Measurements from ENCODE around the gene GON7. TPM values are rescaled to one million over a fixed set of nuclear protein-coding genes. Genes with fewer than 3 reads are reported as not detected.

Gene GON7
- 9.0 and 16.5 TPM in 2 replicates for total RNA-seq

GRCh38 chr14:93206793-93207467 is at the start of gene GON7, which contains the start of gene UBR7:
Gene GON7 (minus strand): TSS chr14:93207065. CDS start chr14:93207037, 28 bp downstream.
Gene UBR7 (plus strand): TSS chr14:93207256. CDS start chr14:93207292, 36 bp downstream.

DNA sequence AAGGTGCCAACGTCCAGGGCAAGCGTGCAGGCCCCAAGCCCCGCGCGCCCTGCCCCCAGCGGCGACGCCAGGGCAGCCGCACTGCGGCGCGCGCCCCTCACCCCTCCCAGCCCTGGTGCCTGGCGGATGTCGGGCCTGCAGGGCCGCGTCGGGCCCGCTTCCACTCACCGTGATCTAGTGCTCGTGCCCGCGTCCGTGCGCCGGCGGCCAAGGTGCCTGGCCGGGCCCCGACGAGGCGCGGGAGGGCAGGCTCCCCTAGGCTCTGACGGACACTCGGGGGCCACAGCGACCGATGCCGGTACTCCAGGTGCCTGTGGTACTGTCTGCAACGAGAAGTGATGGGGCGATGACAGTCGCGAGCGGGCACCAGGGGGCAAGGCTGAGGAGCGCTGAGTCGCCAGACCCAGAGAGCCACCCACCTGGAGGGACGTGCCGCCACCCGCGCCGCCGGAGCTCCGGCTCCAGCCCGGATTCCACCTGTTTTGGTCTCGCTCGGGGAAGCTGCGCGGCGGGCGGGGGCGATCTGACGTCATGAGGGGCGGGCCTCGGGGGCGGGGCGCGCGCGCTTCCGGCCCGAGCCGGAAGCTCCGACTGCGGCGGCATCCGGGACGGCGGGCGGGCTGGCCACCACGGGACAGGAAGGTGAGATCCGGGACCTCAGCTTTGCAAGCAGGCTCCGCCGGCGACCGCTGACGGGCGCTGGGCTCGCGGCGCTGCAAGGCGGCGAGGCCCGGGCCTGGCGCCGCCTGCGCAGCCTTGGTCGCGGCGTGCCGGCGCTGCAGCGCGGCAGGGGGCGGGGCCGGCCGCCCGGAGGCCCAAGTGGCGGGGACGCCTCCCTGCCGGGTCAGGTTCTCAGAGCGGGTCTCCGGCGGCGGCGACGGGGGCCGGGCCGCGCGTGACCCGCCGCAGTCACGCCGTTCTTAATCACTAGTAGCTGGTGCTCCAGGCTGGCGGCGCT is 22.2 kb downstream of the GON7 start, which contains the start of the genes LYSET and MOAP1:
Gene LYSET, plus strand, starts transcription at position 927 of the 958 bp plus-strand sequence. CDS start 89 bp downstream, outside the sequence.
Gene MOAP1, minus strand, starts transcription at position 507 of the 958 bp plus-strand sequence. CDS start 655 bp downstream, outside the sequence.

Other genes with a start within 250 kb of the GON7 start
- 11.0 and 16.9 TPM in 2 replicates for gene ITPK1, start 91.1 kb downstream of the GON7 start, total RNA-seq
- gene MOAP1, start 22.2 kb downstream of the GON7 start, total RNA-seq, result 12.1 and 22.6 TPM in 2 replicates
- gene LYSET, start 21.7 kb downstream of the GON7 start, total RNA-seq, result 7.3 and 11.9 TPM in 2 replicates
- 22.0 and 42.0 TPM in 2 replicates for gene UBR7, start 191 bp upstream of the GON7 start, total RNA-seq
- 20.7 and 22.8 TPM in 2 replicates for gene BTBD7, start 126.0 kb upstream of the GON7 start, total RNA-seq
- gene COX8C, start 140.1 kb upstream of the GON7 start, total RNA-seq, result not detected in 2 replicates
- under 0.01 and 0.28 TPM in 2 replicates for gene UNC79, start 223.9 kb upstream of the GON7 start, total RNA-seq